Globus pallidus (tissue), 1 donor: Measurements from ENCODE around the gene THBS3.
"Not testable (repeated sequence)": the region's sequence is repeated elsewhere in the genome, so short reads cannot be mapped to it uniquely, and the experiment has no call there.

Source experiments
- DNase-seq: peaks from one replicate; pipeline ENCODE4 v3.0.0-alpha.2; 2015; ENCODE audit warnings: low spot score

THBS3 gene

DNA sequence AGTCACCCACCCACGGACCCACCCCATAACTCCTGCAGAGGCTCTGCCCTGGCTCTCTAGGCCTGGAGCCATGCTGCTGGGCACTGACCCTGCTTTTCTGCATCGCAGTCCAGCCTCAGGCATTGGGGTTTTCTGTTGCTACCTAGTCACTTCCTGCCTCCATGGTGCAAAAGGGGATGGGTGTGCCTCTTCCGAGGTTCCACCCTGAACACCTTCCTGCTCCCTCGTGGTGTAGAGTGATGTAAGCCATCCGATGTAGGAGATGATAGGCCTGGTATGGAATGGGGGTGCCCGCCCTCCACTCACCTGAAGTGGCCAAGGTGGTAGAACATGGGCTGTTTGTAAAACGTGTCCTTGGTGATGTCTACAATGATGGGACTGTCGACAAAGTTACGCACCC, 27.7 kb upstream of the THBS3 start:
- DNase-seq: not testable (repeated sequence)

DNA sequence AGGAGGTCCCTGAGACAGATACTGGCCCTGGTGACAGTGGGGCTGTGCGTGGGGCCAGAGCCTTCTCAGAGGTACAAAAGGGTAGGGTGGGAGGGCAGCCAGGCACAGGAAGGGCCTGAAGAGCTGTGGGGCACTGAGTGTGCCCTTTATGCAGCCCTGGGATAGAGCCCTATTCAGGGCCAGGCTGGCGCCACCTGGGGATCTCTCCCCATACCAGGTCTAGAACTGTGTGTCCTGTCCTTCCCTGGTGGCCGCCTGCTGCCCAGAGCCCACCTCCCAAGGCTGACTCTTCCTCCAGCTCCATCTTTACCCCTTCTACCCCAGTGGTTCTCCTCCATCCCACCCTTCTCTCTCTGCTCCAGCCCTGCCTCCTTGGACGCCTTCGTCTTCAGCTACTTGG, 25.8 kb upstream of the THBS3 start:
- DNase-seq: not testable (repeated sequence)

DNA sequence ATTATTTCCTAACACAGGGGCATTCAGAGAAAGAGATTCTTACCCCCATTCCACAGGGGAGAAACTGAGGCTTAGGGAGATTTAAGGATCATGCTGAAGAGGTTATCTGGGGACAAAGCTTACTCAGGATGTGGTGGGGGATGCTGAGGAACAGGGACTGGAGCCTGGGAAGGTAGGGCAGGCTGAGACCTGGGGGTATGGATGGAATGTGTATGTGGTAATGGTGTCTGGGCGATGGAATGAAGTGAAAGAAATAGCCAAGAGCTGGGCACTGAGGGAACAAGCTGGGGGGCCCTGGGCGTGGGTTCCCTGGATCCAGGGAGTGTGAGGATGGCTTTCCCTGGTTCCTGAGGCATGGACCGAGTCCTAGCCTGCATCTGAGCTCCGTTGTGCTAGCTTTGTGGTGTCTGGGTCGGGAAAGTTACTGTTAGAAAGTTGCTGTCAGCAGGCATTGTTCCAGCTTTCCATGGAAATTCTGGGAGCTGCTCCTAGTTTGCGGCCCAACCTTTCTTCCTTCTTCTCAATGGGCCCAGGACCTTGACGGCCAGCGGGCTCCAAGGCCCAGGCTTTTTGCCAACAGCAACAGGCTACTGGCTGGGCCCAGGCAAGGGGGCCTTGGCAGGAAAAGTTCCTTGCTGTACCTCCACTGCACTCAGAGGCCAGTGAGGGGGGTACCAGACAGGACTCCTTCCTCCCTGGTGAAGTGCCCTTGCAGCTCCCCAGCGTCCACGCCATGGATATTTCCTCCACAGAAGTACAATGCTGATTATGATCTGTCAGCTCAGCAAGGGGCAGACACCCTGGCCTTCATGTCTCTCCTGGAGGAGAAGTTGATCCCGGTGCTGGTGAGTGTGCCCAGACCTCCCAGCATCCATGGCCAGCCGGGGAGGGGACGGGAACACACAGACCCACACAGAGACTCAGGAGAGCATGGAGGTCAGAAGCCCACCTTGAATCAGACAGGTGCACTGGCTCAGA, 24.6 kb upstream of the THBS3 start:
- peak; percentile 46 for DNase-seq

- DNase-seq: not testable (repeated sequence)
These were observed 23.6 kb upstream of the THBS3 start for GRCh38 chr1:155231302-155231701.

GRCh38 chr1:155228096-155228427, 20.4 kb upstream of the THBS3 start:
- no peak for DNase-seq

GRCh38 chr1:155227261-155228095, 19.8 kb upstream of the THBS3 start:
- peak; percentile 98 for DNase-seq

DNA sequence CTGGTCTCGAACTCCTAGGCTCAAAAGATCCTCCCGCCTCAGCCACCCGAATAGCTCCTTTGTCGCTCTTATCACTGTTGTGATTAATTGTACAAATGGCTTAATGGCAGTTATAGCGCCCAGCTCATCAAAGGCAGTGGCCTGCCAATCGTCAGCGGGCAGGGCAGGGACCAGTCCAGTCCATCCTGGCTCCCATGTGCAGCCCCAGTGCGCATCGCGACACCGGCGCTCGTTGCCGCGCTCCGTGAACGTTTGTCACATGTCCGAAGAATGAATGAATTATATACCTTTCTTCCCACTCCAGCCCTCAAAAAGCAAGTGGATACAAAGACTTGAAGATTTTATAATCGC, 19.2 kb upstream of the THBS3 start:
- peak; percentile 52 for DNase-seq

GRCh38 chr1:155226188-155226909, 18.7 kb upstream of the THBS3 start:
- peak; percentile 71 for DNase-seq

- DNase-seq: not testable (repeated sequence)
These were observed 17.7 kb upstream of the THBS3 start for GRCh38 chr1:155225404-155225759.

DNA sequence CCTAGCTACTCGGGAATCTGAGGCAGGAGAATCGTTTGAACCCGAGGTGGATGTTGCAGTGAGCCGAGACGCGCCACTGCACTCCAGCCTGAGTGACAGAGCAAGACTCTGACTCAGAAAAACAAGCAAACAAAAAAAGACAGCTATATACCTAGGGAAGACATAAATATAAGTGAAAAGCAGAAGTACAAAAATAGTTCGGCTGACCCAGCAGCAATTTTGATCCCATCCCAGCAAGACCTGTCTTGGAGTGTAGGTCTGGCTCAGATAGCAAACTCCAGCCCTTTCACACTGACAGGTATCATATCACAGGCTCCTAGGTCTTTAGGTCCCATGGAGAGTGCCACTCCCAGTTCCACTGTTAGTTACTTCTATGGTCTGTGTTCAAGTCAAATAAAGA, 15.3 kb upstream of the THBS3 start:
- DNase-seq: no peak

GRCh38 chr1:155220211-155220965, 12.7 kb upstream of the THBS3 start:
- DNase-seq: not testable (repeated sequence)

DNA sequence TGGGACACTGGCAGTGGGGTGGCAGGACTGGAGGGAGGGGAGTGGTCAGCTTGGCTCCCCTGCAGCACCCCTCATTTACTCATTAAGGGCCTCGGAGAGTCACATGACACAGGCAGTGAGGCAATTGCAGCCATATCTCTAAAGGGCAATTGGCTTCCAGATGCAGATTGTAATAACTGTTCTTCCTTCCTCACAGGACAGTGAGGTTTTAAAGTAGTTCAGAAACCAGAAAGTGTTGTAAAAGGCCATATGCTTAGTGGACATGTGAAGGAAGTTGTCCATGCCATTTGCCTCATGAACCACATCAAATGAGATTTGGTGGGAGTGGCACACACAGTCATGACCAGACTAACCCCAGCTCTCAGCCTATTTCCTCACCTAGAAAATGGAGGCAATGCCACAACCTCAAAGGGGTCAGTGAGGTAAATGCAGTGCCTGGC, 11.9 kb upstream of the THBS3 start:
- DNase-seq: peak; percentile 75

- DNase-seq: peak; percentile 84
These were observed 11.3 kb upstream of the THBS3 start for GRCh38 chr1:155218854-155219591.

- DNase-seq: not testable (repeated sequence)
These were observed 7.0 kb upstream of the THBS3 start for GRCh38 chr1:155214702-155215101.

DNA sequence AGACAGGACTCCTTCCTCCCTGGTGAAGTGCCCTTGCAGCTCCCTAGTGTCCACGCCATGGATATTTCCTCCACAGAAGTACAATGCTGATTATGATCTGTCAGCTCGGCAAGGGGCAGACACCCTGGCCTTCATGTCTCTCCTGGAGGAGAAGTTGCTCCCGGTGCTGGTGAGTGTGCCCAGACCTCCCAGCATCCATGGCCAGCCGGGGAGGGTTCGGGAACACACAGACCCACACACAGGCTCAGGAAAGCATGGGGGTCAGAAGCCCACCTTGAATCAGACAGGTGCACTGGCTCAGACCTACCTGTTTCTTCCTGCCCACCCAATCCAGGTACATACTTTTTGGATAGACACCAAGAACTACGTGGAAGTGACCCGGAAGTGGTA, 4.3 kb upstream of the THBS3 start:
- not testable (repeated sequence) for DNase-seq

- DNase-seq: not testable (repeated sequence)
These were observed 3.8 kb upstream of the THBS3 start for GRCh38 chr1:155211381-155212050.

GRCh38 chr1:155210314-155211104, 2.8 kb upstream of the THBS3 start:
- DNase-seq: no peak

DNA sequence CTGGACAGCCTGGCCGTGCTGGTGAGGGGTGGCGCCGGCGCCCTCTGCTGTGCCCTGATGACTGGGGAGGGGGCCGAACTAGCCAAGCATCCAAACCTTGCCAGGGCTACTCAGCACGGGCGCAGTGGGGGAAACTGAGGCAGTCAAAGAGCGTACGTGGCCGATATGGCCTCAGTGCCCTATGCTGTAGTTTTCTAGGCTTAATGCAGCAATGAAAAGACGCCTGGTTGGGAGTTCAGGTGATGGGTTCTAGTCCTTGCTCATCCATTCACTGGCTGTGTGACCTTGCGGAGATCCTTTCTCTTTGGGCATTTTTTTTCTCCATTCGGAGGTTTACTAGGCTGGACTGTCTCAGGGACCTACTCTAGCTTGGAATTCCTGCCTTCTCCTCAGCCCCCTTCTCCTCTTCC, 1.6 kb upstream of the THBS3 start:
- no peak for DNase-seq

- DNase-seq: peak; percentile 85
These were observed 1.0 kb upstream of the THBS3 start, which contains the start of gene MTX1 for GRCh38 chr1:155208541-155209311. Gene MTX1, plus strand, starts transcription at chr1:155208695. Its CDS starts 110 bp downstream, at chr1:155208805.
